IMR-90 (cell line): ENCODE results near the gene CLSTN3.

Experiments used
- POLR2A ChIP-seq: IDR thresholded peaks from 2 replicates; pipeline ENCODE4 v1.6.1; 2012; ENCODE audit warnings: mild to moderate bottlenecking, low read depth, low read length
- TF ChIP-seq, protein P1 (sequence below): conservative IDR thresholded peaks from 2 replicates; pipeline ENCODE4 v1.5.1; 2012; ENCODE audit warnings: mild to moderate bottlenecking, low read depth, low read length, improper control_type of control experiment

DNA sequence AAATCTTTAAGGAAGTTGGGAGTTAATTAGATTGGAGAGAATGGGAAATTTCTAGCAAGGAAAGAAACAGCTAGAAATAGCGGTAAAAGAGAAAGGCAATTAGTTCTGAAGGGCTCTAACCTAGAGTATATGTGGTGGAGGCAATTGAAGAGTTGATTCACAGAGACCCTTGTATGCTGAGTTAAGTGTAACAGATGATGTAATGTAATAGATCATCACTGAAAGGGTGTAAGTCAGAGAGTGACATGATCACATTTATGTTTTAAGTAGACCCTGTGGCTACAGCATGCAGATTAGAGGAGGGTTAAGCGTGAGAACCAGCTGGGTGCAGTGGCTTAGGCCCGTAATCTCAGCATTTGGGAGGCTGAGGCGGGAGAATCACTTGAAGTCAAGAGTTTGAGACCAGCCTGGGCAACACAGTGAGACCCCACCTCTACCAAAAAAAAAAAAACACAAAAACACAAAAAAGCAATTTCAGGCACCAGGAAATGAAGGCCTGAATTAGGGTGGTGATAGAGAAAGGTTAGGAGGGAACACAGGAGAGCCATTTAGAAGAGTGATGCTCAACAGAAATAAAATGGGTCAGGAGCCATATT lies 4.4 kb upstream of the CLSTN3 start:
- TF ChIP-seq, protein P1, sequence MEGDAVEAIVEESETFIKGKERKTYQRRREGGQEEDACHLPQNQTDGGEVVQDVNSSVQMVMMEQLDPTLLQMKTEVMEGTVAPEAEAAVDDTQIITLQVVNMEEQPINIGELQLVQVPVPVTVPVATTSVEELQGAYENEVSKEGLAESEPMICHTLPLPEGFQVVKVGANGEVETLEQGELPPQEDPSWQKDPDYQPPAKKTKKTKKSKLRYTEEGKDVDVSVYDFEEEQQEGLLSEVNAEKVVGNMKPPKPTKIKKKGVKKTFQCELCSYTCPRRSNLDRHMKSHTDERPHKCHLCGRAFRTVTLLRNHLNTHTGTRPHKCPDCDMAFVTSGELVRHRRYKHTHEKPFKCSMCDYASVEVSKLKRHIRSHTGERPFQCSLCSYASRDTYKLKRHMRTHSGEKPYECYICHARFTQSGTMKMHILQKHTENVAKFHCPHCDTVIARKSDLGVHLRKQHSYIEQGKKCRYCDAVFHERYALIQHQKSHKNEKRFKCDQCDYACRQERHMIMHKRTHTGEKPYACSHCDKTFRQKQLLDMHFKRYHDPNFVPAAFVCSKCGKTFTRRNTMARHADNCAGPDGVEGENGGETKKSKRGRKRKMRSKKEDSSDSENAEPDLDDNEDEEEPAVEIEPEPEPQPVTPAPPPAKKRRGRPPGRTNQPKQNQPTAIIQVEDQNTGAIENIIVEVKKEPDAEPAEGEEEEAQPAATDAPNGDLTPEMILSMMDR = no peak
- TF ChIP-seq POLR2A = no peak
